Measurements from ENCODE around the gene SMIM34. TPM values are rescaled to one million over a fixed set of nuclear protein-coding genes. Genes with fewer than 3 reads are reported as not detected.
"Not testable (repeated sequence)": the region's sequence is repeated elsewhere in the genome, so short reads cannot be mapped to it uniquely, and the experiment has no call there.

The SMIM34 gene
- total and polyA plus RNA-seq, 2 donors (not counting 1 experiment from before 2014, with no cell fraction given), result not detected

GRCh38 chr21:34429710-34430109 is 6.0 kb upstream of the SMIM34 start:
- H3K4me3 ChIP-seq (ENCODE audit: control extremely low read depth in 1 of 5, extremely low read depth in 1 of 5, insufficient read depth in 1 of 5, low read depth in 2 of 5, low read length in 4 of 5); H3K9me3 ChIP-seq (ENCODE audit: control extremely low read depth in 1 of 3, control insufficient read depth in 2 of 3, insufficient read depth in 1 of 3, low read length in 2 of 3); H3K27me3 Mint-ChIP-seq; DNase-seq; H3K4me1 Mint-ChIP-seq; H3K4me1 ChIP-seq (ENCODE audit: control insufficient read depth in 2 of 2, insufficient read depth in 2 of 2, low read length in 2 of 2); H3K27me3 ChIP-seq (replicated peaks in 1 of 4; ENCODE audit: control extremely low read depth in 1 of 4, control insufficient read depth in 3 of 4, insufficient read depth in 4 of 4, low read length in 3 of 4); H2AFZ ChIP-seq (ENCODE audit: insufficient read depth, low read depth, low read length, poor library complexity, severe bottlenecking); CTCF ChIA-PET; POLR2A ChIA-PET; H3K27ac Mint-ChIP-seq; H4K20me1 ChIP-seq (ENCODE audit: control insufficient read depth, insufficient read depth, low read length, poor library complexity, severe bottlenecking); H3K79me2 ChIP-seq (ENCODE audit: control insufficient read depth, insufficient read depth, low read length); ATAC-seq (ENCODE audit: low read depth); intact Hi-C loops (cut with micrococcal nuclease); H3K9me3 Mint-ChIP-seq (ENCODE audit: insufficient read depth); H3K36me3 ChIP-seq (replicated peaks in 1 of 2; ENCODE audit: control extremely low read depth in 1 of 2, control insufficient read depth in 1 of 2, extremely low read depth in 1 of 2, insufficient read depth in 2 of 2, low read length in 1 of 2); H3K27ac ChIP-seq (ENCODE audit: low read length in 2 of 2); H3K4me2 ChIP-seq (replicated peaks; ENCODE audit: low read depth, low read length, poor library complexity, severe bottlenecking); H3K9ac ChIP-seq (ENCODE audit: low read length); H3K4me3 Mint-ChIP-seq: not testable (repeated sequence)
- whole genome bisulfite sequencing (ENCODE audit: insufficient coverage), result no CpG with 5 or more reads among the region's 5 CpGs

GRCh38 chr21:34428441-34428840 is 4.7 kb upstream of the SMIM34 start:
- POLR2A ChIA-PET; H3K36me3 ChIP-seq (replicated peaks in 1 of 2; ENCODE audit: control extremely low read depth in 1 of 2, control insufficient read depth in 1 of 2, extremely low read depth in 1 of 2, insufficient read depth in 2 of 2, low read length in 1 of 2); H3K27ac Mint-ChIP-seq; DNase-seq; H3K4me3 Mint-ChIP-seq; H3K27ac ChIP-seq (ENCODE audit: low read length in 2 of 2); CTCF ChIA-PET; H3K4me2 ChIP-seq (replicated peaks; ENCODE audit: low read depth, low read length, poor library complexity, severe bottlenecking); H3K4me3 ChIP-seq (ENCODE audit: control extremely low read depth in 1 of 5, extremely low read depth in 1 of 5, insufficient read depth in 1 of 5, low read depth in 2 of 5, low read length in 4 of 5); H3K27me3 Mint-ChIP-seq; H3K79me2 ChIP-seq (ENCODE audit: control insufficient read depth, insufficient read depth, low read length); H3K4me1 Mint-ChIP-seq; ATAC-seq (ENCODE audit: low read depth); intact Hi-C loops (cut with micrococcal nuclease); H3K9me3 ChIP-seq (ENCODE audit: control extremely low read depth in 1 of 3, control insufficient read depth in 2 of 3, insufficient read depth in 1 of 3, low read length in 2 of 3); H3K4me1 ChIP-seq (ENCODE audit: control insufficient read depth in 2 of 2, insufficient read depth in 2 of 2, low read length in 2 of 2); H3K9ac ChIP-seq (ENCODE audit: low read length); H3K9me3 Mint-ChIP-seq (ENCODE audit: insufficient read depth); H2AFZ ChIP-seq (ENCODE audit: insufficient read depth, low read depth, low read length, poor library complexity, severe bottlenecking); H3K27me3 ChIP-seq (replicated peaks in 1 of 4; ENCODE audit: control extremely low read depth in 1 of 4, control insufficient read depth in 3 of 4, insufficient read depth in 4 of 4, low read length in 3 of 4); H4K20me1 ChIP-seq (ENCODE audit: control insufficient read depth, insufficient read depth, low read length, poor library complexity, severe bottlenecking): not testable (repeated sequence)
- no CpG with 5 or more reads among the region's 6 CpGs for WGBS (ENCODE audit: insufficient coverage)

GRCh38 chr21:34427339-34427738 is 3.6 kb upstream of the SMIM34 start:
- intact Hi-C loops (cut with micrococcal nuclease); H4K20me1 ChIP-seq (ENCODE audit: control insufficient read depth, insufficient read depth, low read length, poor library complexity, severe bottlenecking); H3K4me1 ChIP-seq (ENCODE audit: control insufficient read depth in 2 of 2, insufficient read depth in 2 of 2, low read length in 2 of 2); H3K36me3 ChIP-seq (replicated peaks in 1 of 2; ENCODE audit: control extremely low read depth in 1 of 2, control insufficient read depth in 1 of 2, extremely low read depth in 1 of 2, insufficient read depth in 2 of 2, low read length in 1 of 2); CTCF ChIA-PET; POLR2A ChIA-PET; DNase-seq; H3K27me3 ChIP-seq (replicated peaks in 1 of 4; ENCODE audit: control extremely low read depth in 1 of 4, control insufficient read depth in 3 of 4, insufficient read depth in 4 of 4, low read length in 3 of 4); H3K4me1 Mint-ChIP-seq; H3K27me3 Mint-ChIP-seq; H3K27ac ChIP-seq (ENCODE audit: low read length in 2 of 2); H3K79me2 ChIP-seq (ENCODE audit: control insufficient read depth, insufficient read depth, low read length); H3K4me2 ChIP-seq (replicated peaks; ENCODE audit: low read depth, low read length, poor library complexity, severe bottlenecking); H2AFZ ChIP-seq (ENCODE audit: insufficient read depth, low read depth, low read length, poor library complexity, severe bottlenecking); H3K9ac ChIP-seq (ENCODE audit: low read length); H3K9me3 ChIP-seq (ENCODE audit: control extremely low read depth in 1 of 3, control insufficient read depth in 2 of 3, insufficient read depth in 1 of 3, low read length in 2 of 3); H3K4me3 Mint-ChIP-seq; H3K9me3 Mint-ChIP-seq (ENCODE audit: insufficient read depth); H3K27ac Mint-ChIP-seq; H3K4me3 ChIP-seq (ENCODE audit: control extremely low read depth in 1 of 5, extremely low read depth in 1 of 5, insufficient read depth in 1 of 5, low read depth in 2 of 5, low read length in 4 of 5); ATAC-seq (ENCODE audit: low read depth): not testable (repeated sequence)
- WGBS (ENCODE audit: insufficient coverage), result no CpG with 5 or more reads among the region's 8 CpGs

GRCh38 chr21:34417448-34418077 is 6.2 kb downstream of the SMIM34 start:
- intact Hi-C loops (cut with micrococcal nuclease); H3K27me3 ChIP-seq (replicated peaks in 1 of 4; ENCODE audit: control extremely low read depth in 1 of 4, control insufficient read depth in 3 of 4, insufficient read depth in 4 of 4, low read length in 3 of 4); H3K9ac ChIP-seq (ENCODE audit: low read length); H3K27ac ChIP-seq (ENCODE audit: low read length in 2 of 2); DNase-seq; H3K9me3 Mint-ChIP-seq (ENCODE audit: insufficient read depth); H4K20me1 ChIP-seq (ENCODE audit: control insufficient read depth, insufficient read depth, low read length, poor library complexity, severe bottlenecking); H3K4me3 Mint-ChIP-seq; H3K4me3 ChIP-seq (ENCODE audit: control extremely low read depth in 1 of 5, extremely low read depth in 1 of 5, insufficient read depth in 1 of 5, low read depth in 2 of 5, low read length in 4 of 5); POLR2A ChIA-PET; H3K27ac Mint-ChIP-seq; H3K4me1 ChIP-seq (ENCODE audit: control insufficient read depth in 2 of 2, insufficient read depth in 2 of 2, low read length in 2 of 2); H3K4me2 ChIP-seq (replicated peaks; ENCODE audit: low read depth, low read length, poor library complexity, severe bottlenecking); CTCF ChIA-PET; H3K9me3 ChIP-seq (ENCODE audit: control extremely low read depth in 1 of 3, control insufficient read depth in 2 of 3, insufficient read depth in 1 of 3, low read length in 2 of 3); H3K79me2 ChIP-seq (ENCODE audit: control insufficient read depth, insufficient read depth, low read length); H2AFZ ChIP-seq (ENCODE audit: insufficient read depth, low read depth, low read length, poor library complexity, severe bottlenecking); ATAC-seq (ENCODE audit: low read depth); H3K27me3 Mint-ChIP-seq; H3K4me1 Mint-ChIP-seq; H3K36me3 ChIP-seq (replicated peaks in 1 of 2; ENCODE audit: control extremely low read depth in 1 of 2, control insufficient read depth in 1 of 2, extremely low read depth in 1 of 2, insufficient read depth in 2 of 2, low read length in 1 of 2): not testable (repeated sequence)
- no CpG with 5 or more reads among the region's 5 CpGs for WGBS (ENCODE audit: insufficient coverage)
